ENCODE results near the gene R3HDM1.

Gene R3HDM1

DNA sequence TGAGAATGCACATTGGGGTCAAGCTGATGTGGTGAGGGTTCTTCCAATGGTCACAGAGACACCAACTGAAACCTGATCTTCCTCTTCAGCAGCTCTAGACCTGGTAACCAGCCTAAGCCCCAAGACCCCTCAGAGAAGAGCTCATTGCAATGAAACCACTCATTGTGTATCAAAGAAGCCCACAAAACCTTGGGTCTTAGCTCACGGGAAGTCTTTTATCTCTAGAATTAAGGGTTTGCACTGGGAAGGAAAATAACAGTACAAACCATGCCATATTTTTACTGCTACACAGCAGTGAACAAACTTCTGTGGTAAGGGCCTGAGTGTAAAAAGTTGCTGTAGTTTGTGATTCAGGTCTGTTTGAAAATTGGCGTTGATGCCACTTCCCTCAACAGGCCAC, 201.8 kb downstream of the R3HDM1 start:
- no peak for DNase-seq

DNA sequence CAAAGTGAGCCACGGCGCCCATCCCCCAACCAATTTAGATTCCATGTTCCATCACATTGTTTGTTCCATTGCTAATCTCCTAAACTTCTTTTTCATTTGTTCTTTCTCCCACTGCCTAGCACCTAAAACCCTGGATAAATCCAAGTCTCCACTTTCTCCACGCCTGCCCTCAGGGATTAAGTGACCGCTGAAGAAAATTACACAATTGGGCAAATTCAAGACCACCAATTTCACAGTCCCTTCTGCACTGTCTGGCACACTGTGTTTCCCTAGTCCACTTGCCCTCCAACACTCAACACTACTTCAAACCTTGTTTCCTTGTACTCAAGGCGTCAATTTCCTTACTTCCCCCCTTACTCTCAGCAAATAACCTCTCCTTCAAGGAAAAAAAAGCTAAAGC, 205.3 kb downstream of the R3HDM1 start:
- no peak for DNase-seq

DNA sequence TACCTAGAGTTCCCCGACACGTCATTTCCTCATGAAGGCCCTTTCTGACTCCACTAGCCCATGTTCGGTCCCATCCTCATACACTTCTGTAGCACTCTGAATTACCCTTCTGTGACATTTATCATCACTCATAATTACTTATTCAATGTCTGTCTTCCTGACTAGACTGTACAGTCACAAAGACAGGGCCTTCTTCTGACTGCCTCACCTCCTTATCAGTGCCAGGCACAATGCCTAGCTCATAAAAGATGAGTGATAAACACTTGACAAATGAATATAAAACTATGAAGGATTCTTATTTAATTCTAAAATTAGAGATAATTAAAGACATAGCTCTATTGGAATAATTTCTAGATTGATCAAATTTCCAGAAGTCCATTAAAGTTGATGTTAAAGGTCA, 208.9 kb downstream of the R3HDM1 start:
- no peak for DNase-seq

DNA sequence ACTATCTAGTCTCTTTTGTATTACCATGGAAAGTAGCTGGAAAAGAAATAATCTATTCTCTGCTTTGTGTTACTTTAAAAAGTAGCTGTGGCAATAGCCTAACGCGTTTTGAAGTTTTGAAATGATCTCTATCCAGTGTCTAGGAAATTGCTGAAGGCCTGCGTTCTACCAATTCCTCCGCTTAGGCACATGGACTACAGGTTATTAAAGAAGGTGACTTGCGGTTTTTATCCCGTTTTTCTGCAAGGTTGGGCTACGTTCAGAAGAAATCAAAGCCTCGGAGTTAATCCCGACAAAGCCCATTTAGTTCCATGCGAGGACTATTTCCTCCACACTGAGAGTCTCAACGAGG, 209.7 kb downstream of the R3HDM1 start:
- DNase-seq: no peak

DNA sequence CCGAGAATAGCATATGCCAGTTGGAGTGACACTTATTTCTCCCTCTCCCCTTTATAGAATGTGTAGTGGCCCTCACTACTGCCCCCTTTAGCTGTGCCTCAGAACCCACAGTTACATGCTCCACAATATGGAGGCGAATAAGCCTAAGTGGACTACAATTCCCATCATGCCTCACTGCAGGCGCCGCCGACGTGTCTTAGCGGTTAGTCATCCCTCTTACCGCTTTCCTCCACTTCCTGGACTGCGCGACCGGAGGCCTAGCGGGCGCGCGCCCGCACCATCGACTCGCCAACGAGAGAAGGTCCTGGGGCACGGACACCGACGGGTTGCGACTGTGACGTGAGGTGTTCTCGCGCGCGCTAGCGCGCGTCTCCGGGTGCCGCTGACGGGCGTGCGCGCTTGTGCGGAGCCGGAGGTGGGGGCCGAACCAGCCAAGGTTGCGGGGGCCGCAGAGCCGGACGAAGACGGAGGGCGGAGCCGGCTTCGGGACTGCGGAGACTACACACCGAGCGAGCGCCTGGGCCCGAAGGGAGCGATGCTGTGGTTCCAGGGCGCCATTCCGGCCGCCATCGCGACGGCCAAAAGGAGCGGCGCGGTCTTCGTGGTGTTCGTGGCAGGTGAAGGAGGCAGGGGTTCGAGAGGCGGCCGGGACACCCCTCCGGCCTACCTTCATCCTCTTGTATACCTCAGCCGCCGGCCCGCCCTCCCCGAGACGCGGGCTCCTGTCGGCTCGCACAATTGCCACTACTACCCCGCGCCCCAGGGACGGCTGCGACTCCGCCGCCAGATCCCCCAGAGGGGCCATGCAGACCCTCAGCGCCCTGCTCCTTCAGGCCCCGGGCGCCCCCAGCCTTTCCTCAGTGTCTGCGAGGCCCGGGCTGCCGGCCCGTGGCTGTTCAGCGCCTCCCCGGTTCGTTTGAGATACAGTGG, 210.4 kb downstream of the R3HDM1 start, which contains the start of gene UBXN4:
TSS of gene UBXN4 (plus strand) at position 461 of the 930 bp plus-strand sequence. CDS start at position 536, 75 bp downstream.
- DNase-seq: peak; percentile 99

DNA sequence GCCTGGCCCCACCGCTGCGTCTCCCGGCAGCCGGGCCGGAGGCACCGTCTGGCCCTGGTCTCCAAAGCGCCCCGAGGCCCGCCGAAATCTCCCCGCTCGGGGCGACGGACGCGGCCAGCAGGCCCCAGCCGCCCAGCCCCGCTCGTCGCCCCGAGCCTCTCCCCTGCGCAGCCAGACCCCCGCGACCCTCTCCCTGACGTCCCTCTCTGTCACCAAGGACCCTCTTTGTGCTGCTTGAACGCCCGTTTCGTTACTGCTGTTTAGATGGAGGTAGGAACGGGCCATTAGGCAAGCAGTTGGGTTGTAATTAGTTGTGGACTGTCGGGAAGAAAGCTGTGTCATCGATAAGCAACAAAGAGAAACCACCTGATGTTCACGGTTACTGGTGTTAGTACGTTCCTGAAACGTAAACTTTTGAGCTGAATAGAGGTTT, 211.1 kb downstream of the R3HDM1 start:
- peak; percentile 47 for DNase-seq

DNA sequence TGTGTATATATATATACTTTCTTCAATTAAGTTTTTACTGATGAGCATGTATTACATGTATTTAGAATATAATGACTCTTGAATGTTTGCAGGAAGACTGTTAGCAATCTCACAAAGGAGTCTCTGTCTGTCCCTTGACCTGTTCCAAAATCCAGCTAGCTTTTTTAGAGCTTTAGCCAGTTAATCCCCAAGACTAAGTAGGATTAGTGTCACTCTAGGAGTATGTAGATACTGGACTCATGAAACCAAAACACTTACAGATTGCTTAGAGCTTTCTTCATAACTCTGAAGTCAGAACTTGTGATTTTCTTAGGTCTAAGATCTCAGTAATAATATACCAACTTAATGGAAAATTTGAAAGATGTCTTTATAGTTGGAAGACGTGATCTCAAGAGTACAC, 212.6 kb downstream of the R3HDM1 start:
- no peak for DNase-seq

DNA sequence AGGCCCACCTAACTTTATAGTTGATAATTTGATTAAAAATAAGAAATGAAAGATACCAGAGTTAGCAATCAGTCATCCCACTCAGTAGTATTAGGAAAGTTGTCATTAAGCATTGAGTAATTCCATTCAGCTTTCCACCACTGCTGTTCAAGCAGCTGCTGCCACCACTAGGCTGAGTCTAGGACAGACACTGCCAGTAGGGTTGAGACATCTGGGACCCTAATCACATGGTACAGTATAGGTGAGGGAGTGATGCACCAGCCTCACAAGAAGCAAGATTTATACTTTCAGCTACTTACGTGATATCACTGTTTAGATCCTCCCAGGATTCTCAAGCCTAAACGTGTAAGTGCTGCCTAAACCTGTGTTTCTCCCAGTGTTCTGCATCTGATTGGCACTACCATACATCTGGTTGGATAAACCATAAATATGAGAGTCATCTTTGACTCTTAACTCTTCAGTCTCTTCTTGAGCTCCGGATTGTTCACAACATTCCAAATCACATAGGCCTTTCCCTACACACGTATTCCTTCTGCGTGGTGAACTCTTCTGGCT, 213.6 kb downstream of the R3HDM1 start:
- DNase-seq: peak; percentile 27

DNA sequence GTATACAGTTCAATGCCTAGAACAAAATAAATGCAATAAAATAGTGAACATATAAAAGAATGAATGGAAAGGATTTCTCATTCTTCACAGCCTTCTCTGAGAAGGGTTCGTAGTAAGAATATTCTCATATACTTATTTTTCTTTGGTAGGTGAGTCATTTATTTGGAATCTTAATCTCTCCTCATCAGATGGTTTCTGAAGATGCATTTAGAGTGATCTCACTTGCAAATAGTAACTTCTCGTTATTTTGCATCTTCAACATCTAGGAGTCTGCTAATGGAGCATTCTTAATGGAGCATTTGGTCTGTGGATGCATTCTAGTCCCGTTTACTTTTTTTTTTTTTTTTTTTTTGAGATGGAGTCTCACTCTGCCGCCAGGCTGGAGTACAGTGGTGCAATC, 214.3 kb downstream of the R3HDM1 start:
- DNase-seq: peak; percentile 83

DNA sequence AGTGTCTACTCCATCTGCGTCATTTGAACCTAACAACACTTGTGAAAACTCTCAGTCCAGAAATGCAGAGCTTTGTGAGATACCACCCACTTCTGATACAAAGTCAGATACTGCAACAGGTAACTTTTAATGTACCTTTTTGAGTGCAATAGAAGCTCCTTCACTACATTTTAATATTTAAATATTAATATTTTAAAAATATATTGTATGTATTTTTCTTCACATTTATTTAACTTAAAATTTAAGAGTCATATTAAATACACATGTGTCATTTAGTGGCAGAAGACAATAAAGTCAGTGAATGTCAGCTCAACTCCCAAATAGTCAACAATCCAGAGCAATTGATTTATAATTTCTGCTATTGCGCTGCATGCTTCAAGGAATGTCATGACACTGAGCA, 224.3 kb downstream of the R3HDM1 start:
- DNase-seq: no peak

DNA sequence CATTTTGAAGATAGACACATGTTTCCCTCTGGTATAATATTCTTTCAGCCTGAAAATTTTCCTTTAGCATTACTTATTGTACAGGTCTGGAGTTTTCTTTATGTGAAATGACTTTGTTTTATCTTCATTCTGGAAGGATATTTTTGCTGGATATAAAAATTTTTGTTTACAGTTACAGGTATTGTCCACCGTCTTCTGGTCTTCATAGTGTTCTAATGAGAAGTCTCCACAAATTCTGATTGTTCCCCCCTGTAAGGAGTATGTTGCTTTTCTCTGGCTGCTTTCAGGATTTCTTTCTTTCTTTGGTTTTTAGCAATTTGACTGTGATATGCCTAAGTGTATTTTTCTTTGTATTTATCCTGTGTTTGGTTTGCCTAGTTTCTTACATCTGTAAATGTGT, 225.4 kb downstream of the R3HDM1 start:
- DNase-seq: no peak

DNA sequence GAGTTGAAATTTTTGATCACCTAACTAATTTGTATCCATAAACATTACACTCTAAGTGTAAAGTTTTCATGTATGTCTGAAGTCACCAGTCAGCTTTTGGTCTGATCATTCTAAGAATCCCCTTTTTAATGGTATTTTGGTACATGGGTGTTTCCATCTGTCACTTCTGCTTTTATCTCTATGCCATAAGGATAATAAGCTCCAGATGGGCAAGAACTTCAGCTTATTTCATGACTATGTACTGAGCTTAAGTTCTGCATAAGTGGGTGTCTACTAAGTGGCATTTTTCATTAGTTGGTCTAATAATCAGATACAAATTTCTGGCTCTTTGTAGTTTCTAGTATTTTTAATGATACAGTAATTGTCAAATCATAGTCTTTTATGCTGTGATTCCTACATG, 230.7 kb downstream of the R3HDM1 start:
- no peak for DNase-seq

DNA sequence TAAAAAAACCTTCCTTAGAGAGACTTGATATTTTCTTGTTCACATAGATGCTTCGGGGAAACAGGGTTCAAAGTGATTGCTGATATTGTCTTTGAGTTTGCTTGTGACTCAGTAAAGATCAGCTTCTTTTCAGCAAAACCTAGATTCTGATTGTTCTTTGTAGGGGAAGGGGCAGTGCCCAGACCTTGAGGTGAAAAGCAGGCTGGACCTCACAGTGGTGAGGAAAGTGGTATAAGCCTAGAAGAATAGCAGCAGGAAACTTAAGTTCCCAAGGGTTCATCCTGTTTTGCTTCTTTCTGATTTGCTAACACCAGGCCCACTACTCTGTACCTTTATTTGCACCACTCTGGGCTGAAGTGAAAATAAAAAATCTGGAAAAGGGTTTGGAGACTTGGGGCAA, 231.2 kb downstream of the R3HDM1 start:
- DNase-seq: no peak

DNA sequence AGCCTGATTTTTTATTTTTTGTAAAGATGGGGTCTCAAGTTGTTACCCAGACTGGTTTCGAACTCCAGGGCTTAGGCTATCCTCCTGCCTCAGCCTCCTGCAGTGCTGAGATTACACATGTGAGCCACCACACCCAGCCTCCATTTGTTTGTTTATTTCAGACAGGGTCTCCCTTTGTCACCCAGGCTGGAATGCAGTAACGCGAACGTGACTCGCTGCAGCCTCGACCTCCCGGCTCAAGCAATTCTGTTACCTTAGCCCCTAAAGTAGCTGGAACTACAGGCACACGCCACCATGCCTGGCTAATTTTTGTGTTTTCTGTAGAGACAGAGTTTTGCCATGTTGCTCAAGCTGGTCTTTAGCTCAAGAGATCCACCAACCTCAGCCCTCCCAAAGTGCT, 237.6 kb downstream of the R3HDM1 start:
- DNase-seq: no peak

DNA sequence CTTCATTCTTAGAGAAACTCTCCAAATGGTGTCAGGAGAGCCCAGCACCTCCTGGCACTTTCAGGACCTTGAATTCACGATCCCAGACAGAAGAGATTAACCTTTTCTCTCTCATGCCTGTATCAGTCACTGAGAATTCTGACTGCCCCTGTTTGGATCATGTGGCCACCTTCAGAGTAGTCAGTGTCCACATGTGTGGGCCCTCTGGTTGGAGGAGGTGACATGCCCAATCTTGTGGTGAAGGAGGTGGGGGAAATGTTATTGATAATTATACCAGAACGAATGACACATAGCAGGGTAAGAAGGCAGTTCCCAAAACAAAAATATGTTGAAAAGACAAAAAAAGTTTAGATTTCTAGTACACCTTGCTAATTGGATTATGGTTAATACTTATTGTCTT, 242.0 kb downstream of the R3HDM1 start:
- DNase-seq: no peak

DNA sequence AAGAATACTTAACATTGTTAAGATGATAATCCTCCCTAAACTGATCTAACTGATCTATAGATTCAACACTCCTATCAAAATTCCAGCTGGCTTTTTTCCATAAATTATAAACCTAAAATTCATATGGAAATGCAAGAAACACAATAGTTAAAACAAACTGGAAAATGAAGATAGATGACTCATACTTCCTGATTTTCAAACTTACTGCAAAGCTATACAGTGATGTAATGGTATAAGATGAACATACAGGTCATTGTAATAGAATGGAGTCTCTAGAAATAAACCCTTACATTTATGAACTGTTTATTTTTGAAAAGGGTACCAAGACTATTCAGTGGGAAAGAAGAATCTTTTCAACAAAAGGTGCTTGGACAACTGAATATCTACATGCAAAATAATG, 242.6 kb downstream of the R3HDM1 start:
- peak; percentile 45 for DNase-seq
